Renal pelvis (tissue), 4 donors: ENCODE data around the gene FOXC1. TPM values are rescaled to one million over a fixed set of nuclear protein-coding genes. Genes with fewer than 3 reads are reported as not detected.

Experiments
- DNase-seq: peaks from one replicate; pipeline ENCODE4 v3.0.0-alpha.2; 2013
- polyA plus RNA-seq, 3 donors: library from polyadenylated mRNA; unstranded; fragments of 120-200 nt; gene quantifications; one replicate each; pipeline ENCODE4 v1.2.1, GENCODE V29; 2013; ENCODE audit not compliant: insufficient read length in 3 of 3

Gene FOXC1
- polyA plus RNA-seq, 3 donors, result 74.7 to 77.6 (median 76.7) TPM

GRCh38 chr6:1619098-1619672 lies 9.5 kb downstream of the FOXC1 start:
- DNase-seq, result no peak

- no peak for DNase-seq
Observed at GRCh38 chr6:1619673-1620503, 10.2 kb downstream of the FOXC1 start.

- no peak for DNase-seq
Observed at GRCh38 chr6:1620504-1621069, 10.9 kb downstream of the FOXC1 start.

- DNase-seq, result no peak
Observed at GRCh38 chr6:1621070-1621701, 11.5 kb downstream of the FOXC1 start.

GRCh38 chr6:1622220-1622850 lies 12.6 kb downstream of the FOXC1 start:
- no peak for DNase-seq

- DNase-seq, result no peak
Observed at GRCh38 chr6:1622851-1623768, 13.4 kb downstream of the FOXC1 start.

- no peak for DNase-seq
Observed at GRCh38 chr6:1623769-1624057, 14.0 kb downstream of the FOXC1 start.

GRCh38 chr6:1624058-1624850 lies 14.5 kb downstream of the FOXC1 start:
- DNase-seq, result no peak

- DNase-seq, result no peak
Observed at GRCh38 chr6:1624851-1625781, 15.4 kb downstream of the FOXC1 start.

GRCh38 chr6:1625794-1626435 lies 16.2 kb downstream of the FOXC1 start:
- DNase-seq, result no peak

GRCh38 chr6:1626481-1626880 lies 16.8 kb downstream of the FOXC1 start:
- DNase-seq, result no peak

- DNase-seq, result no peak
Observed at GRCh38 chr6:1627827-1628560, 18.3 kb downstream of the FOXC1 start.

GRCh38 chr6:1629316-1629715 lies 19.6 kb downstream of the FOXC1 start:
- no peak for DNase-seq

- no peak for DNase-seq
Observed at GRCh38 chr6:1630212-1630770, 20.6 kb downstream of the FOXC1 start.

- no peak for DNase-seq
Observed at GRCh38 chr6:1630771-1631217, 21.1 kb downstream of the FOXC1 start.

GRCh38 chr6:1631251-1631650 lies 21.5 kb downstream of the FOXC1 start:
- no peak for DNase-seq

- no peak for DNase-seq
Observed at GRCh38 chr6:1633366-1634021, 23.8 kb downstream of the FOXC1 start.
